HepG2 (cell line): Measurements from ENCODE around the gene ATXN2. TPM values are rescaled to one million over a fixed set of nuclear protein-coding genes. Genes with fewer than 3 reads are reported as not detected.

Experiments
- HNRNPH1 ChIP-seq: fragments of 200-400 bp; formaldehyde crosslinking; optimal IDR thresholded peaks from 2 replicates; pipeline ENCODE3; 2017; ENCODE audit warnings: mild to moderate bottlenecking, low read depth, low read length
- KAT7 ChIP-seq: IDR thresholded peaks from 2 replicates; pipeline ENCODE4 v1.6.1; 2018; ENCODE audit warnings: borderline replicate concordance, missing compliant biosample characterization
- MIER2 ChIP-seq: IDR thresholded peaks from 2 replicates; pipeline ENCODE4 v1.6.1; 2016; ENCODE audit warnings: missing biosample characterization, missing genetic modification reagents
- POLR2A ChIP-seq, 2 experiments: IDR thresholded peaks; 2 replicates each; pipeline ENCODE4 v1.6.1; 2011; ENCODE audit warnings: low read depth in 2 of 2, low read length in 2 of 2, mild to moderate bottlenecking in 1 of 2, moderate library complexity in 1 of 2; ENCODE audit not compliant: insufficient read depth in 1 of 2
- SIN3A ChIP-seq: IDR thresholded peaks from 2 replicates; pipeline ENCODE4 v1.6.1; 2011; ENCODE audit warnings: low read depth, mild to moderate bottlenecking, control low read depth, low read length, borderline replicate concordance
- SIN3B ChIP-seq: fragments of 150-350 bp; IDR thresholded peaks from 2 replicates; pipeline ENCODE4 v1.6.1; 2014; ENCODE audit warnings: low read length
- SOX5 ChIP-seq: IDR thresholded peaks from 2 replicates; pipeline ENCODE4 v1.6.1; 2016; ENCODE audit warnings: borderline replicate concordance
- ZFY ChIP-seq: sonication (generic); formaldehyde crosslinking; IDR thresholded peaks from 2 replicates; pipeline ENCODE4 v1.4.0; 2020; ENCODE audit warnings: missing genetic modification reagents
- ZNF12 ChIP-seq: sonication (generic); formaldehyde crosslinking; IDR thresholded peaks from 2 replicates; pipeline ENCODE4 v1.5.0; 2020; ENCODE audit warnings: missing genetic modification reagents
- ZNF550 ChIP-seq: sonication (generic); formaldehyde crosslinking; IDR thresholded peaks from 2 replicates; pipeline ENCODE4 v1.4.0; 2020; ENCODE audit warnings: mild to moderate bottlenecking, missing genetic modification reagents, borderline replicate concordance
- ZNF562 ChIP-seq: sonication (generic); formaldehyde crosslinking; IDR thresholded peaks from 2 replicates; pipeline ENCODE4 v1.8.0; 2022; ENCODE audit warnings: missing genetic modification reagents, borderline replicate concordance
- ZNF569 ChIP-seq: sonication (generic); formaldehyde crosslinking; IDR thresholded peaks from 2 replicates; pipeline ENCODE4 v1.5.0; 2020; ENCODE audit warnings: mild to moderate bottlenecking, missing genetic modification reagents, moderate library complexity, borderline replicate concordance
- ZNF570 ChIP-seq: sonication (generic); formaldehyde crosslinking; IDR thresholded peaks from 2 replicates; pipeline ENCODE4 v1.4.0; 2020; ENCODE audit warnings: mild to moderate bottlenecking, missing genetic modification reagents, borderline replicate concordance
- ZNF577 ChIP-seq: sonication (generic); formaldehyde crosslinking; IDR thresholded peaks from 2 replicates; pipeline ENCODE4 v1.4.0; 2020; ENCODE audit warnings: mild to moderate bottlenecking, low read depth, missing genetic modification reagents, borderline replicate concordance
- ZNF616 ChIP-seq: sonication (generic); formaldehyde crosslinking; IDR thresholded peaks from 2 replicates; pipeline ENCODE4 v1.5.0; 2020; ENCODE audit warnings: low read depth, mild to moderate bottlenecking, missing genetic modification reagents
- ZNF672 ChIP-seq: sonication (generic); formaldehyde crosslinking; IDR thresholded peaks from 2 replicates; pipeline ENCODE4 v1.8.1; 2022; ENCODE audit warnings: missing genetic modification reagents
- polyA plus RNA-seq, 8 experiments: library from polyadenylated mRNA; depleted of rRNA in 3 of 8; stranded (reverse) in 7 of 8; unstranded in 1 of 8; fragments of >200 nt; fragmentation: Illumina TruSeq in 4 of 8; extraction: Trizol in 4 of 8; gene quantifications; 2 replicates each; pipeline versions ENCODE4 v1.2.1 to v1.2.3, GENCODE V29; 2011 to 2016; ENCODE audit warnings: low read depth in 4 of 8, missing spikeins in 1 of 8, mixed read lengths in 1 of 8; ENCODE audit not compliant: insufficient read depth in 1 of 8
- total RNA-seq, 5 experiments: library from RNA; depleted of rRNA; stranded (reverse); fragments of >200 nt; fragmentation: Illumina TruSeq; extraction: Trizol; gene quantifications; 2 replicates each; pipeline ENCODE4 v1.2.3, GENCODE V29; 2016; ENCODE audit warnings: low read depth in 1 of 5
- TF ChIP-seq, protein P1 (sequence below): IDR thresholded peaks from 2 replicates; pipeline ENCODE4 v1.4.0; 2020; ENCODE audit warnings: mild to moderate bottlenecking, missing genetic modification reagents
- TF ChIP-seq, protein P2 (sequence below): IDR thresholded peaks from 2 replicates; pipeline ENCODE4 v1.6.1; 2012; ENCODE audit warnings: low read depth, low read length, improper control_type of control experiment
- TF ChIP-seq, protein P3 (sequence below): sonication (generic); formaldehyde crosslinking; IDR thresholded peaks from 2 replicates; pipeline ENCODE4 v1.5.1; 2020; ENCODE audit warnings: mild to moderate bottlenecking, missing genetic modification reagents, moderate library complexity
- TF ChIP-seq, protein P4 (sequence below): sonication (generic); formaldehyde crosslinking; IDR thresholded peaks from 2 replicates; pipeline ENCODE4 v1.4.0; 2020; ENCODE audit warnings: mild to moderate bottlenecking, missing genetic modification reagents, borderline replicate concordance

The ATXN2 gene
- total and polyA plus RNA-seq, 2 of the 13 experiments (the other 11 are each of a cell fraction or from before 2014, with no cell fraction given), result 18.1 to 27.1 TPM

DNA sequence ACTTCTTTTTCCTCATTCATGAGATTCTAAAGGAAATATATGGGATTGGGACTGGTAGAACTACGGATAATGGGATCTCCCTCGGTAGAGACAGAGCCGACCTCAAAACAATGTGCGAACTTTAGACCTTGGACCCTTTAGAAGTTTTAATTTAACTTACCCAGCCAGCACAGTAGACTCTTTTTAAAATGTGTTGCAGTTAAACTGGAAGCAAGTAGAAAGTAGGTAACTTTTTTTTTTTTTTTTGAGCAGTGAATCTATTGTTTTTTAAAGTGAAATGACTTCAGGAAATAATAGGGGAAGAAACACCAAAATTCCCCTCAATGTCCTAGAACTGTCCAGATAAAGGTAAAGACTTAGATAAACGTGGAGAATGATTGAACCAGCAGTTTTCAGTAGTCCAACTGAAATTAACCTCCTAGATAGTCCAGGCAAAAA is 1.1 kb upstream of the ATXN2 start (continued):
- TF ChIP-seq MIER2 (CRISPR knock-in tag) (no peak), HNRNPH1 (no peak), ZNF616 (no peak), KAT7 (no peak), ZNF550 (CRISPR knock-in tag) (no peak), SIN3A (no peak), SIN3B (no peak), ZNF672 (CRISPR knock-in tag) (no peak), ZNF577 (CRISPR knock-in tag) (no peak), ZFY (CRISPR knock-in tag) (no peak), ZNF12 (no peak), ZNF569 (CRISPR knock-in tag) (no peak), POLR2A (IDR thresholded peaks at IDR 0.05; ENCODE audit: insufficient read depth in 1 of 2, low read depth in 2 of 2, low read length in 2 of 2) (peak in 1 of 2 experiments; percentile 50; a peak in 1 of 4 replicates), ZNF570 (CRISPR knock-in tag) (peak; percentile 54; the same call in 1 of the 2 replicates), SOX5 (CRISPR knock-in tag) (peak; percentile 46; the same call in 1 of the 2 replicates), ZNF562 (CRISPR knock-in tag) (no peak)
- TF ChIP-seq, protein P1, sequence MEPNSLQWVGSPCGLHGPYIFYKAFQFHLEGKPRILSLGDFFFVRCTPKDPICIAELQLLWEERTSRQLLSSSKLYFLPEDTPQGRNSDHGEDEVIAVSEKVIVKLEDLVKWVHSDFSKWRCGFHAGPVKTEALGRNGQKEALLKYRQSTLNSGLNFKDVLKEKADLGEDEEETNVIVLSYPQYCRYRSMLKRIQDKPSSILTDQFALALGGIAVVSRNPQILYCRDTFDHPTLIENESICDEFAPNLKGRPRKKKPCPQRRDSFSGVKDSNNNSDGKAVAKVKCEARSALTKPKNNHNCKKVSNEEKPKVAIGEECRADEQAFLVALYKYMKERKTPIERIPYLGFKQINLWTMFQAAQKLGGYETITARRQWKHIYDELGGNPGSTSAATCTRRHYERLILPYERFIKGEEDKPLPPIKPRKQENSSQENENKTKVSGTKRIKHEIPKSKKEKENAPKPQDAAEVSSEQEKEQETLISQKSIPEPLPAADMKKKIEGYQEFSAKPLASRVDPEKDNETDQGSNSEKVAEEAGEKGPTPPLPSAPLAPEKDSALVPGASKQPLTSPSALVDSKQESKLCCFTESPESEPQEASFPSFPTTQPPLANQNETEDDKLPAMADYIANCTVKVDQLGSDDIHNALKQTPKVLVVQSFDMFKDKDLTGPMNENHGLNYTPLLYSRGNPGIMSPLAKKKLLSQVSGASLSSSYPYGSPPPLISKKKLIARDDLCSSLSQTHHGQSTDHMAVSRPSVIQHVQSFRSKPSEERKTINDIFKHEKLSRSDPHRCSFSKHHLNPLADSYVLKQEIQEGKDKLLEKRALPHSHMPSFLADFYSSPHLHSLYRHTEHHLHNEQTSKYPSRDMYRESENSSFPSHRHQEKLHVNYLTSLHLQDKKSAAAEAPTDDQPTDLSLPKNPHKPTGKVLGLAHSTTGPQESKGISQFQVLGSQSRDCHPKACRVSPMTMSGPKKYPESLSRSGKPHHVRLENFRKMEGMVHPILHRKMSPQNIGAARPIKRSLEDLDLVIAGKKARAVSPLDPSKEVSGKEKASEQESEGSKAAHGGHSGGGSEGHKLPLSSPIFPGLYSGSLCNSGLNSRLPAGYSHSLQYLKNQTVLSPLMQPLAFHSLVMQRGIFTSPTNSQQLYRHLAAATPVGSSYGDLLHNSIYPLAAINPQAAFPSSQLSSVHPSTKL (CRISPR knock-in tag), result peak; percentile 35; the same call in 1 of the 2 replicates
- TF ChIP-seq, protein P2, sequence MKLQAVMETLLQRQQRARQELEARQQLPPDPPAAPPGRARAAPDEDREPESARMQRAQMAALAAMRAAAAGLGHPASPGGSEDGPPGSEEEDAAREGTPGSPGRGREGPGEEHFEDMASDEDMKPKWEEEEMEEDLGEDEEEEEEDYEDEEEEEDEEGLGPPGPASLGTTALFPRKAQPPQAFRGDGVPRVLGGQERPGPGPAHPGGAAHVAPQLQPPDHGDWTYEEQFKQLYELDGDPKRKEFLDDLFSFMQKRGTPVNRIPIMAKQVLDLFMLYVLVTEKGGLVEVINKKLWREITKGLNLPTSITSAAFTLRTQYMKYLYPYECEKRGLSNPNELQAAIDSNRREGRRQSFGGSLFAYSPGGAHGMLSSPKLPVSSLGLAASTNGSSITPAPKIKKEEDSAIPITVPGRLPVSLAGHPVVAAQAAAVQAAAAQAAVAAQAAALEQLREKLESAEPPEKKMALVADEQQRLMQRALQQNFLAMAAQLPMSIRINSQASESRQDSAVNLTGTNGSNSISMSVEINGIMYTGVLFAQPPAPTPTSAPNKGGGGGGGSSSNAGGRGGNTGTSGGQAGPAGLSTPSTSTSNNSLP, result peak; percentile 64
- TF ChIP-seq, protein P3, sequence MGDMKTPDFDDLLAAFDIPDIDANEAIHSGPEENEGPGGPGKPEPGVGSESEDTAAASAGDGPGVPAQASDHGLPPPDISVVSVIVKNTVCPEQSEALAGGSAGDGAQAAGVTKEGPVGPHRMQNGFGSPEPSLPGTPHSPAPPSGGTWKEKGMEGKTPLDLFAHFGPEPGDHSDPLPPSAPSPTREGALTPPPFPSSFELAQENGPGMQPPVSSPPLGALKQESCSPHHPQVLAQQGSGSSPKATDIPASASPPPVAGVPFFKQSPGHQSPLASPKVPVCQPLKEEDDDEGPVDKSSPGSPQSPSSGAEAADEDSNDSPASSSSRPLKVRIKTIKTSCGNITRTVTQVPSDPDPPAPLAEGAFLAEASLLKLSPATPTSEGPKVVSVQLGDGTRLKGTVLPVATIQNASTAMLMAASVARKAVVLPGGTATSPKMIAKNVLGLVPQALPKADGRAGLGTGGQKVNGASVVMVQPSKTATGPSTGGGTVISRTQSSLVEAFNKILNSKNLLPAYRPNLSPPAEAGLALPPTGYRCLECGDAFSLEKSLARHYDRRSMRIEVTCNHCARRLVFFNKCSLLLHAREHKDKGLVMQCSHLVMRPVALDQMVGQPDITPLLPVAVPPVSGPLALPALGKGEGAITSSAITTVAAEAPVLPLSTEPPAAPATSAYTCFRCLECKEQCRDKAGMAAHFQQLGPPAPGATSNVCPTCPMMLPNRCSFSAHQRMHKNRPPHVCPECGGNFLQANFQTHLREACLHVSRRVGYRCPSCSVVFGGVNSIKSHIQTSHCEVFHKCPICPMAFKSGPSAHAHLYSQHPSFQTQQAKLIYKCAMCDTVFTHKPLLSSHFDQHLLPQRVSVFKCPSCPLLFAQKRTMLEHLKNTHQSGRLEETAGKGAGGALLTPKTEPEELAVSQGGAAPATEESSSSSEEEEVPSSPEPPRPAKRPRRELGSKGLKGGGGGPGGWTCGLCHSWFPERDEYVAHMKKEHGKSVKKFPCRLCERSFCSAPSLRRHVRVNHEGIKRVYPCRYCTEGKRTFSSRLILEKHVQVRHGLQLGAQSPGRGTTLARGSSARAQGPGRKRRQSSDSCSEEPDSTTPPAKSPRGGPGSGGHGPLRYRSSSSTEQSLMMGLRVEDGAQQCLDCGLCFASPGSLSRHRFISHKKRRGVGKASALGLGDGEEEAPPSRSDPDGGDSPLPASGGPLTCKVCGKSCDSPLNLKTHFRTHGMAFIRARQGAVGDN (CRISPR knock-in tag), result no peak
- TF ChIP-seq, protein P4, sequence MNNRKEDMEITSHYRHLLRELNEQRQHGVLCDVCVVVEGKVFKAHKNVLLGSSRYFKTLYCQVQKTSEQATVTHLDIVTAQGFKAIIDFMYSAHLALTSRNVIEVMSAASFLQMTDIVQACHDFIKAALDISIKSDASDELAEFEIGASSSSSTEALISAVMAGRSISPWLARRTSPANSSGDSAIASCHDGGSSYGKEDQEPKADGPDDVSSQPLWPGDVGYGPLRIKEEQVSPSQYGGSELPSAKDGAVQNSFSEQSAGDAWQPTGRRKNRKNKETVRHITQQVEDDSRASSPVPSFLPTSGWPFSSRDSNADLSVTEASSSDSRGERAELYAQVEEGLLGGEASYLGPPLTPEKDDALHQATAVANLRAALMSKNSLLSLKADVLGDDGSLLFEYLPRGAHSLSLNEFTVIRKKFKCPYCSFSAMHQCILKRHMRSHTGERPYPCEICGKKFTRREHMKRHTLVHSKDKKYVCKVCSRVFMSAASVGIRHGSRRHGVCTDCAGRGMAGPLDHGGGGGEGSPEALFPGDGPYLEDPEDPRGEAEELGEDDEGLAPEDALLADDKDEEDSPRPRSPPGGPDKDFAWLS (CRISPR knock-in tag), result no peak
